GM19397 (cell line): ENCODE measurements around the gene PROB1.
"Not testable (repeated sequence)": the region's sequence is repeated elsewhere in the genome, so short reads cannot be mapped to it uniquely, and the experiment has no call there.

ENCODE experiments used
- ATAC-seq: cut with Tn5 transposase; IDR thresholded peaks from one replicate; pipeline ENCODE4 v1.9.1; 2021; ENCODE audit warnings: mild to moderate bottlenecking, moderate library complexity; ENCODE audit not compliant: unreplicated experiment

Gene PROB1

DNA sequence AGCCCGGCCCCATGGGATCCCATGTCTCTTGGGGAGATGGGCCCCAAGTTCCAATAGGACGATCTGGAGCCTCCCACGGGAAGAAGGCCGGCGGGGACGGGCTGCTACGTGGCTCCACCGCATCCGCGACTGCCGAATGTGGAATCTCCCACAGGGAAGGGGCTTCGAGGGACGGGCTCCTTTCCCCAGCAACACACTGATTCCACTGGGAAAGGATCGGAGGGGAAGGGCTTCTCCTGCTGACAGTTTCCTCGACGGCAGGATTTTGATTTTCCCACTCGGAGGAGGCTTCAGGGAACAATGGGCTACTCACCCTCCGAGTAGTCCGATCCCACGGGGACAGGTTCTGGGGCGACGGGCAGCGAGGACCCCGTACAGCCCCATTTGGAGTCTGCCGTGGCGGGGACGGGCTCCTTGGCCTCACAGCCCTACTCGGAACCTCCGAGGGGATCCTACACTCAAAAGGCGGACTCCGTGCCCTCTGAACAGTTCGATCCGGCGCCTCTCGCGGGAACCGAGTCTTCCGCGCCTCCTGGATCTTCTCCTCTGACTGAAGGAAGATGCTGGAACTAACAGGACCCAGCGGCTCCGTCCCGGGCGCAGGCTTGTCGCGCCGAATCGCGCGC, 1.3 kb downstream of the PROB1 start:
- ATAC-seq: no peak

DNA sequence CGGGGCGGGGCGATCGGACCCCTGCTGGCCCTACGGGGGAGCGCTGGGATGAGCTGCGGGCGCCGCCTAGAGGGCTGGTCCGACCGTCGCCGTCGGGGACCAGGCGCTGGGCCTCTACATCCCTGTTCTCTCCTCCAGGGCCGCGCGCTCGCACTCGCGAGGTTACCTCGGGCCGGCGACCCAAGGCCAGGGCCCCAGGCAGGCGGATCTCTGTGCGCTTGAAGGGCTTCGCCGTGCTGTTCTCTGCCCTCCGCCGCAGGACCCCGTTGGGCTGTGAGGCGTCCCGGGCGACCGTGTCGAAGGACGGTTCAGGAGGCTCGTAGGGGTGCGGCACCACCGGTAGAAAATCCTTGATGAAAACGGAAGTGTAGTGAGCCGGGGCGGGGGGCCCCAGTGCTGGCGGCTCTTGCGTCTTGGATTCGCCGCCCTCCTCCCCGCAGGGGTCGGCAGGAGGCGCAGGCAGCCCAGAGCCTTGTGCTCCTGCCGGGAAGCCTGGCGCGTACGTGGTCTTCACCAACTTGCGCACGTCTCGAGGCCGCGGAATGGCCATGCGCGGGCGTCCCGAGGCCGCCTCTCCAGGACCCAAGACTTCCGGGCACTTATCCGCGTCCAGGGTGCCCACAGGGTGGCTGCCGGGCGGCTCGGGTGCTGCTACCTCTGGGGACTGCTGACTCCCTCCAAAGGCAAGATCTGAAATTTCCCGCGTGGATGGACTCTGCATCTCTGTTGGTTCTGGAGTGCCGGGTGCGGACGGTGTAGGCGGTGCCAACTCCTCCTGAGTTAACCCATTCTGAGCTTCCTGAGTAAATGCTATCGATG, 2.0 kb downstream of the PROB1 start:
- peak; percentile 44 for ATAC-seq

DNA sequence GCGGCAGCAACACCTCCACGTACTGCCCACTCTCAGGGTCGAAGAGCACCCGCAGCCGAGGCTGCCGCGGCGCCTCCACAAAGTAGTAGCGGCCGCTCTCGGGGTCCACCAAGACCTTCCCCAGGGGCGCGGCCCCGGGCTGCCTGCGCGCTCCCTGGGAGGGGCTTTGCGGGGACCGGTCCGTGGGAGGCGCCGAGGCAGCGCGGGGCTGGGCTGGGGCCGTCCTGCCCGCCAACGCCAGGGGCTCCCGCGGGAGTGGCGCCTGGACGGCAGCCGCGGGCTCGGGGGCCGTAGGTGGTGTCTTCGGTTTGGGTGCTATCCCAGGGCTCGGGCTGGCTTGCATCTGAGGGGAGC, 2.6 kb downstream of the PROB1 start:
- peak; percentile 12 for ATAC-seq

- ATAC-seq: no peak
Observed at GRCh38 chr5:139391570-139392323, 3.2 kb downstream of the PROB1 start.

DNA sequence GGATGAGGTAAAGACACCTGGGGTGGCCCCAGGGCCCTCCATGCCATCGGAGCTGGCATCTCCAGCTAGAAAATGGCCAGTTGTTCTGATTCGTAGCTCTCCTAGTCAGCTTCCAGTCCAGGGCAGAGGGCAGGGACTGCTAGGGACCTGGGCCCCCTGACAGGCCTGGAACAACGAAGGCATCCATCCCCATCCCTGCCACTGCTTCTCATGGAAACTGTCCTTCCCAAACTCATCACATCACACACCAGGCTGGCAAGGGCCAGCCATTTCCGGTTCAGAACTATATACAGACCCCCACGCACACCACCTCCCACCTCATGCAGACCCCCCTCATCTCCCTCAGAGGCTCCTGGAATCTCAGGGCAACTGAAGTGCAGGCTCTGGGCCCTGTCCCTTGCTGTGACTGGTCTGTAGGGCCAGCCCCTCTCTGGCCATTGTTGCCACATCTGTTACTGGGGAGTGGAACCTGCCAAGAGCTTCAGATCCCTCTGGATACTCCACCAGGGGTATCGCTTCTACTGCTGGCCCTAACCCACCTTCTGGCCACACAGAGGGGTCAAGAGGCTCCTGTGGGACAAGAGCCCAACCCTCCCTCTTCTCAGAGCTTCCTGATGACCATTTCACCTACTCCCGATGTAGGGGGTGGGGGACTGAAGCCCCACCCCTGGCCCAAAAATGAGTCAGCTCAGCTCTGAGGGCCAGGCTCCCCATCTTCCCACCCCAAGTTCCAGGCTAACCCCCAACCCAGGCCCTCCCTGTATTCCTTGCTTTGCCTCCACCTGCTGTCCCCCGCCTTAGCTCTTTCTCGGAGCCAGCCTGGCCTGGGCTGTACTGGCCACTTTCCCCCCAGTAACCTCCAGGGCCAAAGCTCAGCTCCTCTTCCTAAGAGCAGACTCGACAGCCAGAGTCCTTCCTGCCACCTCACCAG, 4.0 kb downstream of the PROB1 start:
- no peak for ATAC-seq

DNA sequence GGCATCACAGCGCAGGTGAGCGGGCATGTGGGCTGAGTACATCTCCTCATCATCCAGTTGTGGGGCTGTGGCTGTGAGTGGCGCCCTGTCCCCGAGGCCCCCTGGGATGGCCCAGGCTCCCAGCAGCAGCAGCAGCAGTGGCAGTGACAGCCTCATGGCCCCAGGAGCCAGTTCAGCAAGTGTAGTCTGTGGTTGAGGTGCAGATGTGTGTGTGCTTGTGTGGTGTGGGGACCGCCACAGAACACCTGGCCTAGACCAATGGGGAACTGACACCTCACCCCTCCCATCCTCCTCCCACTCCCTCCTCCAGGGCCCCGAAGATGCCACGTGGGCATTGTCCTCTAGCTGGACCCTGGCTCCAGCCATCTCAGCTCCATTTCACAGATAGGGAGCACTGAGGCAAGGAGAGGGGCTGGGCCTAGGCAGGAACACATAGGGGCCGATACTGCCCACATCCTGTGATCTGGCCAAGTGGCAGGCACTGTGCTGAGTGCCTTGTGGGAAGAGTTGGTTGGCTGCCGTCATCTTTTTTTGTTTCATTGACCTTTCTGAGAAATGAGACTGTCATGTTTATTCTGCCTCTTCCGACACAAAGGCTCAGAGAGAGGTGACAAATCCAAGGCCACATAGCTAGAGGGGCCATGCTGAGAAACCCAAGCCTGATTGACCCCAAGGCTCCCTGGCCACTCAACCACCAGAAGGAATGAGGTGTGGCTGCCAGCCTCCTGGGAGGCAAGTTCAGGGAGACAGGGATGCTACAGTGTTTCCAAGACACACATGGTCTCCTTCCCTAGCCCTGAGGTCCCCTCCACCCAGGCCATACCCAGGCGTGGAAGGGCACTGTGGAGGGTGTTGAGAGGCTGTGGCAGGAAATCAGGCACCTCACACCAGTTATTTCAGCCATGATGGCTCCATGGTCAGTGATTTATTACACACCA, 4.9 kb downstream of the PROB1 start, which contains the start of gene MZB1:
Gene MZB1, minus strand, starts transcription at position 213 of the 938 bp plus-strand sequence. Its CDS starts 57 bp downstream, at position 156.
- ATAC-seq: peak; percentile 38

GRCh38 chr5:139388198-139388821, 6.6 kb downstream of the PROB1 start:
- ATAC-seq: no peak

GRCh38 chr5:139387611-139388197, 7.2 kb downstream of the PROB1 start:
- ATAC-seq: no peak

GRCh38 chr5:139386956-139387355, 7.9 kb downstream of the PROB1 start:
- not testable (repeated sequence) for ATAC-seq

DNA sequence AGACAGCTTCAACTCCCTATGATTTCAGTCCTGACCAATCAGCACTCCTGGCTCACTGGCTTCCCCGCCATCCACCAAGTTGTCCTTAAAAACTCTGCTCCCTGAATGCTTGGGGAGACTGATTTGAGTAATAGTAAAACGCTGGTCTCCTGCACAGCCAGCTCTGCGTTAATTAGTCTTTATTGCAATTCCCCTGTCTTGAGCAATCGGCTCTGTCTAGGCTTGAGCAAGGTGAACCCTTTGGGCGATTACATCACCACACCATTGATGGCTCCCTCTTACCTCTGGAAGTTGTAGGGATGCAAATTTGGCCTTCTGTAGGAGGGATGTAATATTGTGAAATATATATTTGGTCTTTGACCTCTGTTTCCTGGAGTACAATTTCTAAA, 8.9 kb downstream of the PROB1 start:
- ATAC-seq: no peak

GRCh38 chr5:139385061-139386049, 9.5 kb downstream of the PROB1 start:
- no peak for ATAC-seq

GRCh38 chr5:139384591-139385051, 10.3 kb downstream of the PROB1 start:
- no peak for ATAC-seq

- no peak for ATAC-seq
Observed at GRCh38 chr5:139383993-139384590, 10.8 kb downstream of the PROB1 start.

- ATAC-seq: no peak
Observed at GRCh38 chr5:139383275-139383992, 11.5 kb downstream of the PROB1 start, which contains the start of gene SLC23A1. TSS of gene SLC23A1 (minus strand) at chr5:139383297. CDS start at chr5:139383253, 44 bp downstream.

DNA sequence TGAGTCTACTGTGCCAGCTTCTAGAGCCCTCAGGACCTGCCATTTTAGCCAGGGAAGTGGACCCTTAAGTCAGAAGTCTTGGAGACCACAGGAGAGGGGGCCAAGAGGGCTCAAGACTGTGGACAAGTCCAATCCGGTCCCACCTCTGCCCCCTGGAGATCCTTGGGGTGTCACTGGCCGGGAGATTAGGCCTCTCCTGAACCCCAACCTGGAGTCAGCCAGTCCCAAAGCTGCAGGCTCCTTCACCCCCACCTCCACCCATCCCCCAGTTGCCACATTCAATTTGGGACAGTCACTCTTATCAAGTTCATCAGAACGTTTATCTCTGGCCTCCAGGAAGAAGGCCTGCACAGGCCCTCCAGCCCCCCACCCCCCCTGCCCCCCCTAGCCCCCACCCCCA, 12.1 kb downstream of the PROB1 start:
- no peak for ATAC-seq
